HCT116 (cell line): ENCODE data around the gene TAF1B. TPM values are rescaled to one million over a fixed set of nuclear protein-coding genes. Genes with fewer than 3 reads are reported as not detected.

Experiments
- ATAC-seq: fragments of 200-7000 bp; cut with Tn5 transposase; 2 replicates; pipeline ENCODE4 v1.9.1; 2020; ENCODE audit warnings: mild to moderate bottlenecking, moderate library complexity
- BruUV-seq: library from RNA; stranded (reverse); fragments of 400-500 nt; replicated peaks from 2 replicates; lab custom pipeline; 2021; lab: Mats Ljungman, UMichigan
- CTCF ChIA-PET: fragments of 300-600 bp; sonication (Branson Sonifier 250); formaldehyde crosslinking; loops from one replicate; lab custom pipeline; 2021; ENCODE audit warnings: antibody characterized with exemption; lab: Charles Lee
- POLR2A ChIA-PET: fragments of 300-600, 350-600 bp; sonication (Branson Sonifier 250); formaldehyde crosslinking; loops from one replicate; lab custom pipeline; 2021; ENCODE audit warnings: antibody characterized with exemption; lab: Charles Lee
- RAD21 ChIA-PET, 2 experiments: fragments of 300-600 bp; sonication (Branson Sonifier 250); formaldehyde crosslinking; loops; one replicate each; lab custom pipeline; 2023; ENCODE audit warnings: low total read pairs in 2 of 2; ENCODE audit not compliant: uncharacterized antibody in 2 of 2, unreplicated experiment in 2 of 2, low non-redundant PET in 1 of 2; lab: Charles Lee
- DNase-seq: peaks from one replicate; pipeline ENCODE4 v3.0.0-alpha.2; 2010; ENCODE audit warnings: low read depth, low spot score
- H2AFZ ChIP-seq: fragments of 200-600 bp; shearing (Covaris generic), sonication (generic); 2 replicates; pipeline ENCODE4 v1.6.1; 2017; ENCODE audit warnings: low read depth, mixed run types, mixed read lengths, antibody characterized with exemption, low read length; ENCODE audit not compliant: poor library complexity, severe bottlenecking
- H3K27ac ChIP-seq: 2 replicates; pipeline ENCODE4 v1.5.1; 2012; ENCODE audit warnings: low read depth, low read length
- H3K27me3 ChIP-seq: fragments of 200-600 bp; sonication (generic); 2 replicates; pipeline ENCODE4 v1.6.1; 2016; ENCODE audit warnings: mixed run types, low read length, mixed read lengths; ENCODE audit not compliant: insufficient read depth
- H3K36me3 ChIP-seq, 2 experiments: fragments of 200-500 bp in 1 of 2; fragments of 200-600 bp in 1 of 2; sonication (Bioruptor generic) in 1 of 2; sonication (generic) in 1 of 2; 2 replicates each; pipeline versions ENCODE4 v1.5.1 to v1.6.1; 2014 to 2016; ENCODE audit warnings: low read length in 2 of 2, inconsistent platforms in 1 of 2, mixed read lengths in 1 of 2, mixed run types in 1 of 2; ENCODE audit not compliant: insufficient read depth in 2 of 2, control insufficient read depth in 1 of 2
- H3K4me1 ChIP-seq, 2 experiments: fragments of 200-600 bp in 1 of 2; sonication (generic) in 1 of 2; 2 replicates each; pipeline versions ENCODE4 v1.5.1 to v1.6.1; 2012 to 2017; ENCODE audit warnings: low read length in 2 of 2, inconsistent platforms in 1 of 2, mild to moderate bottlenecking in 1 of 2, mixed read lengths in 1 of 2, mixed run types in 1 of 2, moderate library complexity in 1 of 2; ENCODE audit not compliant: insufficient read depth in 2 of 2, control insufficient read depth in 1 of 2
- H3K4me2 ChIP-seq: fragments of 200-600 bp; sonication (generic); 2 replicates; pipeline ENCODE4 v1.6.1; 2017; ENCODE audit warnings: mixed run types, low read length, mixed read lengths
- H3K4me3 ChIP-seq, 2 experiments: fragments of 200-600 bp in 1 of 2; sonication (generic) in 1 of 2; replicated peaks in 1 of 2; 2 replicates each; pipeline ENCODE4 v1.5.1; 2011 to 2016; ENCODE audit warnings: low read length in 2 of 2, control low read depth in 1 of 2, low read depth in 1 of 2, mild to moderate bottlenecking in 1 of 2, mixed read lengths in 1 of 2, mixed run types in 1 of 2
- H3K79me2 ChIP-seq: fragments of 200-600 bp; sonication (generic); 2 replicates; pipeline ENCODE4 v1.6.1; 2017; ENCODE audit warnings: mild to moderate bottlenecking, mixed run types, low read length, moderate library complexity, mixed read lengths; ENCODE audit not compliant: insufficient read depth
- H3K9ac ChIP-seq: fragments of 200-600 bp; sonication (generic); 2 replicates; pipeline ENCODE4 v1.6.1; 2016; ENCODE audit warnings: low read length, mixed read lengths
- H3K9me2 ChIP-seq: fragments of 200-600 bp; sonication (generic), shearing (Covaris generic); 2 replicates; pipeline ENCODE4 v1.6.1; 2017; ENCODE audit warnings: mixed run types, mild to moderate bottlenecking, moderate library complexity; ENCODE audit not compliant: insufficient read depth
- H3K9me3 ChIP-seq, 2 experiments: fragments of 200-500 bp in 1 of 2; fragments of 200-600 bp in 1 of 2; sonication (Bioruptor generic) in 1 of 2; sonication (generic) in 1 of 2; 2 replicates each; pipeline ENCODE4 v1.6.1; 2014 to 2017; ENCODE audit warnings: low read length in 2 of 2, mixed read lengths in 2 of 2, inconsistent platforms in 1 of 2, low read depth in 1 of 2, mild to moderate bottlenecking in 1 of 2, mixed run types in 1 of 2, moderate library complexity in 1 of 2; ENCODE audit not compliant: control insufficient read depth in 1 of 2, insufficient read depth in 1 of 2
- H4K20me1 ChIP-seq: fragments of 200-600 bp; sonication (generic), shearing (Covaris generic); 2 replicates; pipeline ENCODE4 v1.6.1; 2017; ENCODE audit warnings: mixed run types, mild to moderate bottlenecking, moderate library complexity; ENCODE audit not compliant: insufficient read depth
- ATF3 ChIP-seq: IDR thresholded peaks from 2 replicates; pipeline ENCODE4 v1.6.1; 2012
- CEBPB ChIP-seq: IDR thresholded peaks from 2 replicates; pipeline ENCODE4 v1.6.1; 2012; ENCODE audit warnings: low read depth
- CTCF ChIP-seq, 3 experiments: fragments of 200-600 bp in 1 of 3; sonication (generic) in 1 of 3; IDR thresholded peaks in 2 of 3; conservative IDR thresholded peaks in 1 of 3; 2 replicates each; pipeline ENCODE4 v1.5.1; 2012 to 2017; ENCODE audit warnings: low read depth in 2 of 3, low read length in 2 of 3, antibody characterized with exemption in 1 of 3, borderline replicate concordance in 1 of 3, control low read depth in 1 of 3, mild to moderate bottlenecking in 1 of 3, mixed read lengths in 1 of 3, mixed run types in 1 of 3, moderate library complexity in 1 of 3; ENCODE audit not compliant: insufficient read depth in 1 of 3
- EGR1 ChIP-seq: IDR thresholded peaks from 2 replicates; pipeline ENCODE4 v1.6.1; 2012; ENCODE audit warnings: low read depth
- ELF1 ChIP-seq: IDR thresholded peaks from 2 replicates; pipeline ENCODE4 v1.6.1; 2012; ENCODE audit warnings: low read depth, borderline replicate concordance
- FOSL1 ChIP-seq: IDR thresholded peaks from 2 replicates; pipeline ENCODE4 v1.6.1; 2012; ENCODE audit warnings: low read depth
- JUND ChIP-seq: IDR thresholded peaks from 2 replicates; pipeline ENCODE4 v1.6.1; 2012
- MAX ChIP-seq: IDR thresholded peaks from 2 replicates; pipeline ENCODE4 v1.6.1; 2012
- POLR2AphosphoS5 ChIP-seq: IDR thresholded peaks from 2 replicates; pipeline ENCODE4 v1.6.1; 2011; ENCODE audit warnings: mild to moderate bottlenecking, low read depth, low read length, moderate library complexity
- RAD21 ChIP-seq: IDR thresholded peaks from 2 replicates; pipeline ENCODE4 v1.6.1; 2012; ENCODE audit warnings: low read depth, mild to moderate bottlenecking
- SIN3A ChIP-seq: IDR thresholded peaks from 2 replicates; pipeline ENCODE4 v1.6.1; 2012; ENCODE audit warnings: low read depth
- SP1 ChIP-seq: IDR thresholded peaks from 2 replicates; pipeline ENCODE4 v1.6.1; 2012; ENCODE audit warnings: low read depth
- ZBTB33 ChIP-seq: IDR thresholded peaks from 2 replicates; pipeline ENCODE4 v1.6.1; 2011; ENCODE audit warnings: mild to moderate bottlenecking, low read length, moderate library complexity; ENCODE audit not compliant: insufficient replicate concordance; ENCODE audit errors: extremely low read depth
- ZFX ChIP-seq: fragments of 450-650 bp; IDR thresholded peaks from 2 replicates; pipeline ENCODE4 v1.6.1; 2017
- ZNF274 ChIP-seq: fragments of 200-500 bp; sonication (Bioruptor generic); IDR thresholded peaks from 2 replicates; pipeline ENCODE4 v1.6.1; 2014; ENCODE audit warnings: mild to moderate bottlenecking, low read depth, low read length, inconsistent platforms
- intact Hi-C: fragments of 100-400 bp; cut with micrococcal nuclease; formaldehyde crosslinking; loops from 2 replicates; pipeline ENCODE4 v1.10.0; 2022
- total RNA-seq: library from RNA; stranded (reverse); gene quantifications from one replicate; pipeline ENCODE4 v1.2.1, GENCODE V29; 2021; ENCODE audit not compliant: unreplicated experiment

TAF1B gene
- total RNA-seq, 1 experiment from 2014 or later = 27.9 TPM

GRCh38 chr2:9867881-9868280 lies 24.6 kb downstream of the TAF1B start:
- no peaks in the 10 kb centered on the region for H3K79me2 ChIP-seq
- H3K9me2 ChIP-seq = no peaks in the 10 kb centered on the region
- no peak overlapping the region for H3K9ac ChIP-seq
- BruUV-seq = no TSS peak
- no peak for TF ChIP-seq CEBPB
- no peak for TF ChIP-seq ZFX
- no peak for TF ChIP-seq SP1
- no peak for TF ChIP-seq CTCF (IDR thresholded peaks at IDR 0.05 in 2 of 3, conservative IDR thresholded peaks at IDR 0.05 in 1 of 3; ENCODE audit: borderline replicate concordance in 1 of 3, insufficient read depth in 1 of 3, low read depth in 2 of 3, low read length in 2 of 3)
- H3K27me3 ChIP-seq = no peaks in the 10 kb centered on the region
- H3K36me3 ChIP-seq = peaks cover 3% of the 10 kb centered on the region in 2 experiments; a peak in 1 of 4 replicates
- no peaks in the 10 kb centered on the region for H3K9me3 ChIP-seq
- intact Hi-C loops = no loop called here
- no peak for ATAC-seq
- RAD21 ChIA-PET = no interaction called here
- H3K4me3 ChIP-seq = no peak overlapping the region
- no peak overlapping the region for H3K4me2 ChIP-seq
- no peaks in the 10 kb centered on the region for H4K20me1 ChIP-seq
- POLR2A ChIA-PET = no interaction called here
- no peak overlapping the region for H3K27ac ChIP-seq
- DNase-seq = no peak
- no peaks in the 10 kb centered on the region for H3K4me1 ChIP-seq
- CTCF ChIA-PET = no interaction called here
- no peak overlapping the region for H2AFZ ChIP-seq

GRCh38 chr2:9873337-9873736 lies 30.1 kb downstream of the TAF1B start:
- Histone ChIP-seq H3K9me2 (no peaks in the 10 kb centered on the region), H3K4me3 (no peak overlapping the region), H2AFZ (no peak overlapping the region), H3K4me2 (no peak overlapping the region), H3K4me1 (no peaks in the 10 kb centered on the region), H3K27ac (no peak overlapping the region), H3K79me2 (no peaks in the 10 kb centered on the region), H3K36me3 (peaks cover 3 to 21% of the 10 kb centered on the region in 2 experiments; a peak in 3 of 4 replicates), H3K9me3 (no peaks in the 10 kb centered on the region), H4K20me1 (no peaks in the 10 kb centered on the region), H3K9ac (no peak overlapping the region), H3K27me3 (no peaks in the 10 kb centered on the region)
- no peak for TF ChIP-seq MAX
- TF ChIP-seq POLR2AphosphoS5 = no peak
- no peak for TF ChIP-seq ELF1
- TF ChIP-seq ATF3 = no peak
- TF ChIP-seq CEBPB = no peak
- TF ChIP-seq RAD21 = no peak
- no peak for TF ChIP-seq ZBTB33
- TF ChIP-seq JUND = no peak
- TF ChIP-seq EGR1 = no peak
- no peak for TF ChIP-seq SIN3A
- TF ChIP-seq FOSL1 = no peak
- TF ChIP-seq ZNF274 = no peak
- intact Hi-C loops = no loop called here
- RAD21 ChIA-PET = no interaction called here
- DNase-seq = no peak
- POLR2A ChIA-PET = no interaction called here
- no peak for ATAC-seq
- no TSS peak for BruUV-seq
- CTCF ChIA-PET = no interaction called here
